H1 (cell line): ENCODE data around the gene PLXNA4.

Experiments
- BACH1 ChIP-seq: IDR thresholded peaks from 2 replicates; pipeline ENCODE4 v1.6.1; 2012; ENCODE audit warnings: low read length, improper control_type of control experiment
- CBX5 ChIP-seq: fragments of 300-800, 300-1000 bp; sonication (generic); IDR thresholded peaks from 2 replicates; pipeline ENCODE4 v1.7.1; 2016; ENCODE audit warnings: antibody characterized with exemption, low read length, low read depth
- CHD1 ChIP-seq: IDR thresholded peaks from 2 replicates; pipeline ENCODE4 v1.6.1; 2012; ENCODE audit warnings: low read depth, low read length, improper control_type of control experiment
- EZH2 ChIP-seq: fragments of 200-600 bp; sonication (generic); IDR thresholded peaks from 2 replicates; pipeline ENCODE4 v1.7.1; 2012; ENCODE audit warnings: low read depth, mild to moderate bottlenecking, moderate library complexity, low read length, inconsistent platforms; ENCODE audit not compliant: severe bottlenecking
- POLR2A ChIP-seq, 2 experiments: IDR thresholded peaks; 1 replicate in 1 of 2; 2 replicates in 1 of 2; pipeline ENCODE4 v1.6.1; 2011; ENCODE audit warnings: low read depth in 2 of 2, low read length in 2 of 2, mild to moderate bottlenecking in 2 of 2; ENCODE audit errors: control extremely low read depth in 1 of 2
- POLR2AphosphoS5 ChIP-seq: IDR thresholded peaks from 2 replicates; pipeline ENCODE4 v1.6.1; 2011; ENCODE audit warnings: low read depth, low read length
- SIN3A ChIP-seq, 2 experiments: IDR thresholded peaks in 1 of 2; conservative IDR thresholded peaks in 1 of 2; 2 replicates each; pipeline ENCODE4 v1.6.1; 2011 to 2012; ENCODE audit warnings: low read length in 2 of 2, improper control_type of control experiment in 1 of 2, low read depth in 1 of 2, mild to moderate bottlenecking in 1 of 2
- TEAD4 ChIP-seq: IDR thresholded peaks from 2 replicates; pipeline ENCODE4 v1.6.1; 2012; ENCODE audit warnings: low read depth, low read length, inconsistent platforms, mixed read lengths
- TF ChIP-seq, protein P1 (sequence below): IDR thresholded peaks from 2 replicates; pipeline ENCODE4 v1.6.1; 2012; ENCODE audit warnings: inconsistent platforms

- TF ChIP-seq TEAD4 (no peak), BACH1 (no peak), POLR2A (IDR thresholded peaks at IDR 0.05; ENCODE audit: control extremely low read depth in 1 of 2, low read depth in 2 of 2, low read length in 2 of 2) (no peak), EZH2 (no peak), POLR2AphosphoS5 (no peak), CBX5 (no peak), SIN3A (conservative IDR thresholded peaks at IDR 0.05 in 1 of 2, IDR thresholded peaks at IDR 0.05 in 1 of 2; ENCODE audit: low read depth in 1 of 2, low read length in 2 of 2) (no peak), CHD1 (no peak)
- TF ChIP-seq, protein P1, sequence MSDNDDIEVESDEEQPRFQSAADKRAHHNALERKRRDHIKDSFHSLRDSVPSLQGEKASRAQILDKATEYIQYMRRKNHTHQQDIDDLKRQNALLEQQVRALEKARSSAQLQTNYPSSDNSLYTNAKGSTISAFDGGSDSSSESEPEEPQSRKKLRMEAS, result no peak
These were observed 426.6 kb downstream of the PLXNA4 start for GRCh38 chr7:132149436-132150304.
